ENCODE data around the gene GRAMD1A.
"Not testable (repeated sequence)": the region's sequence is repeated elsewhere in the genome, so short reads cannot be mapped to it uniquely, and the experiment has no call there.

DNA sequence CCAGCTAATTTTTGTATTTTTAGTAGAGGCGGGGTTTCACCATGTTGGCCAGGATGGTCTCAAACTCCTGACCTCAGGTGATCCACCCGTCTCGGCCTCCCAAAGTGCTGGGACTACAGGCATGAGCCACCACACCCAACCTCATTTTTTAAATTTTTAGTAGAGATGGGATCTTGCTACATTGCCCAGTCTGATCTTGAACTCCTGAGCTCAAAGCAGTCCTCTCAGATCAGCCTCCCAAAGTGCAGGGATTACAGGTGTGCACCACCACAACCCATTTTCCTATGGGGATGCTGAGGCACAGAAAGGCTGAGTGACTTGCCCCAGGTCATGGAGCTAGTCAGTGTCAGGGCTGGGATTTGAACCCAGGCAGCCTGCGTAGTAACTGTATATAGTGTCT lies 51.1 kb downstream of the GRAMD1A start:
- not testable (repeated sequence) for TF ChIP-seq POLR2AphosphoS5 (IDR thresholded peaks at IDR 0.05); POLR2A (IDR thresholded peaks at IDR 0.05); CTCF (IDR thresholded peaks at IDR 0.05); EP300 (IDR thresholded peaks at IDR 0.05; ENCODE audit: low read depth)

All from transverse colon (tissue), 4 donors.